HepG2 (cell line): ENCODE data around the gene SATB2. TPM values are rescaled to one million over a fixed set of nuclear protein-coding genes. Genes with fewer than 3 reads are reported as not detected.

Experiments
- BCL6 ChIP-seq: IDR thresholded peaks from 2 replicates; pipeline ENCODE4 v1.6.1; 2016; ENCODE audit warnings: missing genetic modification reagents, missing compliant biosample characterization
- HNRNPL ChIP-seq: fragments of 200-400 bp; formaldehyde crosslinking; IDR thresholded peaks from 2 replicates; pipeline ENCODE4 v1.6.1; 2017; ENCODE audit warnings: mild to moderate bottlenecking, low read depth, low read length
- ISL2 ChIP-seq: sonication (generic); formaldehyde crosslinking; IDR thresholded peaks from 2 replicates; pipeline ENCODE4 v1.5.0; 2020; ENCODE audit warnings: missing genetic modification reagents
- KDM2A ChIP-seq: sonication (generic); formaldehyde crosslinking; IDR thresholded peaks from 2 replicates; pipeline ENCODE4 v1.4.0; 2020; ENCODE audit warnings: low read depth, missing genetic modification reagents, borderline replicate concordance
- NKX3-1 ChIP-seq: sonication (generic); formaldehyde crosslinking; IDR thresholded peaks from 2 replicates; pipeline ENCODE4 v1.5.0; 2020; ENCODE audit warnings: missing genetic modification reagents
- PCBP1 ChIP-seq: fragments of 200-400 bp; formaldehyde crosslinking; IDR thresholded peaks from 2 replicates; pipeline ENCODE4 v1.6.1; 2017; ENCODE audit warnings: mild to moderate bottlenecking, low read depth, low read length, borderline replicate concordance
- RAD21 ChIP-seq: fragments of 450-650 bp; formaldehyde crosslinking; IDR thresholded peaks from 2 replicates; pipeline ENCODE4 v1.5.0; 2020; ENCODE audit warnings: mild to moderate bottlenecking
- RNF2 ChIP-seq: fragments of 450-650 bp; conservative IDR thresholded peaks from 2 replicates; pipeline ENCODE4 v1.6.1; 2016; ENCODE audit warnings: low read depth
- SOX6 ChIP-seq, 2 experiments: fragments of 450-650 bp in 1 of 2; sonication (generic) in 1 of 2; formaldehyde crosslinking in 1 of 2; IDR thresholded peaks; 2 replicates each; pipeline versions ENCODE4 v1.4.0 to v1.6.1; 2017 to 2020; ENCODE audit warnings: antibody characterized with exemption in 1 of 2, mild to moderate bottlenecking in 1 of 2, missing genetic modification reagents in 1 of 2
- STAG1 ChIP-seq: sonication (generic); formaldehyde crosslinking; IDR thresholded peaks from 2 replicates; pipeline ENCODE4 v1.4.0; 2020; ENCODE audit warnings: missing genetic modification reagents
- YY1 ChIP-seq: IDR thresholded peaks from 2 replicates; pipeline ENCODE4 v1.6.1; 2011; ENCODE audit warnings: low read length, low read depth, moderate library complexity, mild to moderate bottlenecking; ENCODE audit not compliant: insufficient read depth, insufficient replicate concordance
- ZFY ChIP-seq: sonication (generic); formaldehyde crosslinking; IDR thresholded peaks from 2 replicates; pipeline ENCODE4 v1.4.0; 2020; ENCODE audit warnings: missing genetic modification reagents
- ZNF263 ChIP-seq: sonication (generic); formaldehyde crosslinking; IDR thresholded peaks from 2 replicates; pipeline ENCODE4 v1.4.0; 2020; ENCODE audit warnings: missing genetic modification reagents
- ZNF274 ChIP-seq: sonication (generic); formaldehyde crosslinking; IDR thresholded peaks from 2 replicates; pipeline ENCODE4 v1.5.1; 2020; ENCODE audit warnings: mild to moderate bottlenecking, missing genetic modification reagents
- ZNF644 ChIP-seq: IDR thresholded peaks from 2 replicates; pipeline ENCODE4 v1.6.1; 2016; ENCODE audit warnings: low read depth
- ZNF747 ChIP-seq: sonication (generic); formaldehyde crosslinking; IDR thresholded peaks from 2 replicates; pipeline ENCODE4 v1.8.1; 2023; ENCODE audit warnings: missing genetic modification reagents, mild to moderate bottlenecking, borderline replicate concordance
- ZSCAN25 ChIP-seq: sonication (generic); formaldehyde crosslinking; IDR thresholded peaks from 2 replicates; pipeline ENCODE4 v1.8.0; 2022; ENCODE audit warnings: mild to moderate bottlenecking, missing genetic modification reagents
- polyA plus RNA-seq, 8 experiments: library from polyadenylated mRNA; depleted of rRNA in 3 of 8; stranded (reverse) in 7 of 8; unstranded in 1 of 8; fragments of >200 nt; fragmentation: Illumina TruSeq in 4 of 8; extraction: Trizol in 4 of 8; gene quantifications; 2 replicates each; pipeline versions ENCODE4 v1.2.1 to v1.2.3, GENCODE V29; 2011 to 2016; ENCODE audit warnings: low read depth in 4 of 8, missing spikeins in 1 of 8, mixed read lengths in 1 of 8; ENCODE audit not compliant: insufficient read depth in 1 of 8
- total RNA-seq, 5 experiments: library from RNA; depleted of rRNA; stranded (reverse); fragments of >200 nt; fragmentation: Illumina TruSeq; extraction: Trizol; gene quantifications; 2 replicates each; pipeline ENCODE4 v1.2.3, GENCODE V29; 2016; ENCODE audit warnings: low read depth in 1 of 5
- TF ChIP-seq, protein P1 (sequence below): sonication (generic); formaldehyde crosslinking; IDR thresholded peaks from 2 replicates; pipeline ENCODE4 v1.5.1; 2020; ENCODE audit warnings: mild to moderate bottlenecking, missing genetic modification reagents, moderate library complexity
- TF ChIP-seq, protein P2 (sequence below): sonication (generic); formaldehyde crosslinking; IDR thresholded peaks from 2 replicates; pipeline ENCODE4 v1.5.1; 2020; ENCODE audit warnings: mild to moderate bottlenecking, moderate library complexity, missing genetic modification reagents
- TF ChIP-seq, protein P3 (sequence below): sonication (generic); formaldehyde crosslinking; IDR thresholded peaks from 2 replicates; pipeline ENCODE4 v1.4.0; 2020; ENCODE audit warnings: missing genetic modification reagents
- TF ChIP-seq, protein P4 (sequence below), 2 experiments: sonication (generic) in 1 of 2; formaldehyde crosslinking in 1 of 2; IDR thresholded peaks; 2 replicates each; pipeline versions ENCODE4 v1.4.0 to v1.6.1; 2018 to 2020; ENCODE audit warnings: missing genetic modification reagents in 2 of 2, borderline replicate concordance in 1 of 2, low read depth in 1 of 2, mild to moderate bottlenecking in 1 of 2, missing biosample characterization in 1 of 2

SATB2 gene
- total and polyA plus RNA-seq, 2 of the 13 experiments (the other 11 are each of a cell fraction or from before 2014, with no cell fraction given): 2.5 to 5.5 TPM

DNA sequence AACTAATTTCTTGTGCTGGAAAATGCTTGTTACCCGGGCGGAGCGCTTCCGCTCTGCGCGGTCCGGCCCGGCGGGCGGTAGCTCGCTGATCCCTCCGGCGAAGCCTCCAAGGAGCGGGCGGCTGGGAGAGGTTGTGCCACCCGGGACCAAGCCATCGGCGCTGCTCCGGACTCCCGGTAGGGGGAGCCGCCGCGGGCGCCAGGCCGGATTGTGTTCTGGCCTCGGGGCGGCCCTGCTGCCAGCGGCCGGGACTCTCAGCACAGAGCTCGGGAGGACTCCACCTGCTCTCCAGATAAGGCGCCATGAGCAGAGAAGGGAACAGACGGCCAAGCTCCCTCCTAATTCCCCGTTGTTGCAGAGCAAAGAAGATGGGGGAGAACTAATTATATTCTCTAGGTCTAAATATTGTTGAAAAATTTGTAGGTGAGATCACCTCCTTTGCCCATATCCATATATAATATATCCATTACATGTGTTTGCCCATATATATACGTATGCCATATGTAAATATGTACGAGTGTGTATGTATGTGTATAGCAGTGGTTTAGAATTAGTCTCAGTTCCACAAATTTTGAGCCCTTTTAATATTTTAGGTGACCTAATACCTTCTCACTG, 13.8 kb upstream of the SATB2 start (continued):
- TF ChIP-seq ZNF644 (CRISPR knock-in tag) (0 out of 2 replicates have a peak, but pooled peaks have one; percentile 26), YY1 (peak; percentile 70), ZNF263 (peak; percentile 96), ZFY (CRISPR knock-in tag) (peak; percentile 66), ZNF747 (0 out of 2 replicates have a peak, but pooled peaks have one; percentile 47), STAG1 (peak; percentile 56), RNF2 (peak; percentile 53; the same call in 1 of the 2 replicates), ZNF274 (CRISPR knock-in tag) (peak; percentile 34; the same call in 1 of the 2 replicates), ZSCAN25 (CRISPR knock-in tag) (peak; percentile 55; the same call in 1 of the 2 replicates), BCL6 (CRISPR knock-in tag) (peak; percentile 25; the same call in 1 of the 2 replicates), KDM2A (peak; percentile 94), ISL2 (CRISPR knock-in tag) (peak; percentile 43; the same call in 1 of the 2 replicates), PCBP1 (no peak), HNRNPL (peak; percentile 83), SOX6 (IDR thresholded peaks at IDR 0.05) (no peak), SOX6 (CRISPR knock-in tag; IDR thresholded peaks at IDR 0.05) (peak; percentile 35), RAD21 (CRISPR knock-in tag) (peak; percentile 79), NKX3-1 (no peak)
- TF ChIP-seq, protein P1, sequence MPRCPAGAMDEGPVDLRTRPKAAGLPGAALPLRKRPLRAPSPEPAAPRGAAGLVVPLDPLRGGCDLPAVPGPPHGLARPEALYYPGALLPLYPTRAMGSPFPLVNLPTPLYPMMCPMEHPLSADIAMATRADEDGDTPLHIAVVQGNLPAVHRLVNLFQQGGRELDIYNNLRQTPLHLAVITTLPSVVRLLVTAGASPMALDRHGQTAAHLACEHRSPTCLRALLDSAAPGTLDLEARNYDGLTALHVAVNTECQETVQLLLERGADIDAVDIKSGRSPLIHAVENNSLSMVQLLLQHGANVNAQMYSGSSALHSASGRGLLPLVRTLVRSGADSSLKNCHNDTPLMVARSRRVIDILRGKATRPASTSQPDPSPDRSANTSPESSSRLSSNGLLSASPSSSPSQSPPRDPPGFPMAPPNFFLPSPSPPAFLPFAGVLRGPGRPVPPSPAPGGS: 0 out of 2 replicates have a peak, but pooled peaks have one; percentile 42
- TF ChIP-seq, protein P2, sequence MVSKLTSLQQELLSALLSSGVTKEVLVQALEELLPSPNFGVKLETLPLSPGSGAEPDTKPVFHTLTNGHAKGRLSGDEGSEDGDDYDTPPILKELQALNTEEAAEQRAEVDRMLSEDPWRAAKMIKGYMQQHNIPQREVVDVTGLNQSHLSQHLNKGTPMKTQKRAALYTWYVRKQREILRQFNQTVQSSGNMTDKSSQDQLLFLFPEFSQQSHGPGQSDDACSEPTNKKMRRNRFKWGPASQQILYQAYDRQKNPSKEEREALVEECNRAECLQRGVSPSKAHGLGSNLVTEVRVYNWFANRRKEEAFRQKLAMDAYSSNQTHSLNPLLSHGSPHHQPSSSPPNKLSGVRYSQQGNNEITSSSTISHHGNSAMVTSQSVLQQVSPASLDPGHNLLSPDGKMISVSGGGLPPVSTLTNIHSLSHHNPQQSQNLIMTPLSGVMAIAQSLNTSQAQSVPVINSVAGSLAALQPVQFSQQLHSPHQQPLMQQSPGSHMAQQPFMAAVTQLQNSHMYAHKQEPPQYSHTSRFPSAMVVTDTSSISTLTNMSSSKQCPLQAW (CRISPR knock-in tag): peak; percentile 49; the same call in 1 of the 2 replicates
- TF ChIP-seq, protein P3, sequence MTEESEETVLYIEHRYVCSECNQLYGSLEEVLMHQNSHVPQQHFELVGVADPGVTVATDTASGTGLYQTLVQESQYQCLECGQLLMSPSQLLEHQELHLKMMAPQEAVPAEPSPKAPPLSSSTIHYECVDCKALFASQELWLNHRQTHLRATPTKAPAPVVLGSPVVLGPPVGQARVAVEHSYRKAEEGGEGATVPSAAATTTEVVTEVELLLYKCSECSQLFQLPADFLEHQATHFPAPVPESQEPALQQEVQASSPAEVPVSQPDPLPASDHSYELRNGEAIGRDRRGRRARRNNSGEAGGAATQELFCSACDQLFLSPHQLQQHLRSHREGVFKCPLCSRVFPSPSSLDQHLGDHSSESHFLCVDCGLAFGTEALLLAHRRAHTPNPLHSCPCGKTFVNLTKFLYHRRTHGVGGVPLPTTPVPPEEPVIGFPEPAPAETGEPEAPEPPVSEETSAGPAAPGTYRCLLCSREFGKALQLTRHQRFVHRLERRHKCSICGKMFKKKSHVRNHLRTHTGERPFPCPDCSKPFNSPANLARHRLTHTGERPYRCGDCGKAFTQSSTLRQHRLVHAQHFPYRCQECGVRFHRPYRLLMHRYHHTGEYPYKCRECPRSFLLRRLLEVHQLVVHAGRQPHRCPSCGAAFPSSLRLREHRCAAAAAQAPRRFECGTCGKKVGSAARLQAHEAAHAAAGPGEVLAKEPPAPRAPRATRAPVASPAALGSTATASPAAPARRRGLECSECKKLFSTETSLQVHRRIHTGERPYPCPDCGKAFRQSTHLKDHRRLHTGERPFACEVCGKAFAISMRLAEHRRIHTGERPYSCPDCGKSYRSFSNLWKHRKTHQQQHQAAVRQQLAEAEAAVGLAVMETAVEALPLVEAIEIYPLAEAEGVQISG (CRISPR knock-in tag): peak; percentile 94
- TF ChIP-seq, protein P4, sequence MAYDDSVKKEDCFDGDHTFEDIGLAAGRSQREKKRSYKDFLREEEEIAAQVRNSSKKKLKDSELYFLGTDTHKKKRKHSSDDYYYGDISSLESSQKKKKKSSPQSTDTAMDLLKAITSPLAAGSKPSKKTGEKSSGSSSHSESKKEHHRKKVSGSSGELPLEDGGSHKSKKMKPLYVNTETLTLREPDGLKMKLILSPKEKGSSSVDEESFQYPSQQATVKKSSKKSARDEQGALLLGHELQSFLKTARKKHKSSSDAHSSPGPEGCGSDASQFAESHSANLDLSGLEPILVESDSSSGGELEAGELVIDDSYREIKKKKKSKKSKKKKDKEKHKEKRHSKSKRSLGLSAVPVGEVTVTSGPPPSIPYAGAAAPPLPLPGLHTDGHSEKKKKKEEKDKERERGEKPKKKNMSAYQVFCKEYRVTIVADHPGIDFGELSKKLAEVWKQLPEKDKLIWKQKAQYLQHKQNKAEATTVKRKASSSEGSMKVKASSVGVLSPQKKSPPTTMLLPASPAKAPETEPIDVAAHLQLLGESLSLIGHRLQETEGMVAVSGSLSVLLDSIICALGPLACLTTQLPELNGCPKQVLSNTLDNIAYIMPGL (CRISPR knock-in tag; IDR thresholded peaks at IDR 0.05; ENCODE audit: borderline replicate concordance in 1 of 2, low read depth in 1 of 2): peak; percentile 60 to 64; a peak in 2 of 4 replicates
